IMR-90 (cell line): ENCODE results near the gene ERVK3-1. TPM values are rescaled to one million over a fixed set of nuclear protein-coding genes. Genes with fewer than 3 reads are reported as not detected.

Experiments
- ATAC-seq: fragments of 200-7000 bp; cut with Tn5 transposase; 2 replicates; pipeline ENCODE4 v1.9.1; 2020; ENCODE audit warnings: low read depth, mild to moderate bottlenecking, moderate library complexity
- BruUV-seq: library from RNA; stranded (reverse); fragments of 400-500 nt; replicated peaks from 2 replicates; lab custom pipeline; 2021; lab: Mats Ljungman, UMichigan
- CTCF ChIA-PET: fragments of 300-600 bp; formaldehyde crosslinking; extraction: SDS; loops from one replicate; lab custom pipeline; 2021; ENCODE audit warnings: antibody characterized with exemption; lab: Yijun Ruan, JAX
- POLR2A ChIA-PET: fragments of 300-600 bp; sonication (Branson Sonifier 250); formaldehyde crosslinking; loops from one replicate; lab custom pipeline; 2022; ENCODE audit warnings: antibody characterized with exemption; ENCODE audit not compliant: unreplicated experiment; lab: Charles Lee
- DNase-seq: peaks from one replicate; pipeline ENCODE4 v3.0.0; 2013
- H2AFZ ChIP-seq: replicated peaks from 2 replicates; pipeline ENCODE3; 2013; ENCODE audit warnings: low read length, mild to moderate bottlenecking; ENCODE audit not compliant: poor library complexity
- H2AK5ac ChIP-seq: 2 replicates; pipeline ENCODE4 v1.6.1; 2013; ENCODE audit warnings: low read depth, low read length, inconsistent platforms
- H2AK9ac ChIP-seq: replicated peaks from 2 replicates; pipeline ENCODE3; 2013; ENCODE audit warnings: mild to moderate bottlenecking, low read depth, low read length, moderate library complexity; ENCODE audit not compliant: poor library complexity
- H2BK120ac ChIP-seq: 2 replicates; pipeline ENCODE4 v1.6.1; 2013; ENCODE audit warnings: low read depth, low read length, inconsistent platforms
- H2BK15ac ChIP-seq: 3 replicates; pipeline ENCODE4 v1.6.1; 2013; ENCODE audit warnings: low read depth, low read length, inconsistent platforms
- H2BK20ac ChIP-seq: 2 replicates; pipeline ENCODE4 v1.6.1; 2013; ENCODE audit warnings: low read depth, mild to moderate bottlenecking, inconsistent platforms, low read length, moderate library complexity
- H2BK5ac ChIP-seq: 2 replicates; pipeline ENCODE4 v1.6.1; 2013; ENCODE audit warnings: mild to moderate bottlenecking, low read depth, low read length, inconsistent platforms; ENCODE audit not compliant: poor library complexity, severe bottlenecking
- H3K14ac ChIP-seq: replicated peaks from 2 replicates; pipeline ENCODE4 v1.6.1; 2013; ENCODE audit warnings: low read depth, low read length, inconsistent platforms
- H3K18ac ChIP-seq: 2 replicates; pipeline ENCODE4 v1.6.1; 2013; ENCODE audit warnings: low read depth, low read length, control low read depth
- H3K23ac ChIP-seq: 2 replicates; pipeline ENCODE4 v1.6.1; 2013; ENCODE audit warnings: low read depth, low read length, inconsistent platforms
- H3K27ac ChIP-seq: 2 replicates; pipeline ENCODE4 v1.5.1; 2013; ENCODE audit warnings: mild to moderate bottlenecking, control low read depth, low read length; ENCODE audit not compliant: insufficient read depth
- H3K27me3 ChIP-seq: 2 replicates; pipeline ENCODE4 v1.6.1; 2013; ENCODE audit warnings: low read length; ENCODE audit not compliant: control insufficient read depth, insufficient read depth
- H3K36me3 ChIP-seq: 2 replicates; pipeline ENCODE4 v1.6.1; 2013; ENCODE audit warnings: low read length, mixed read lengths; ENCODE audit not compliant: control insufficient read depth, insufficient read depth
- H3K4ac ChIP-seq: 2 replicates; pipeline ENCODE4 v1.6.1; 2013; ENCODE audit warnings: low read depth, low read length, inconsistent platforms
- H3K4me1 ChIP-seq: 2 replicates; pipeline ENCODE4 v1.6.1; 2013; ENCODE audit warnings: low read length, mixed read lengths; ENCODE audit not compliant: control insufficient read depth, insufficient read depth
- H3K4me2 ChIP-seq: 2 replicates; pipeline ENCODE4 v1.6.1; 2013; ENCODE audit warnings: low read depth, mild to moderate bottlenecking, control low read depth, low read length, moderate library complexity
- H3K4me3 ChIP-seq: 2 replicates; pipeline ENCODE4 v1.5.1; 2013; ENCODE audit warnings: low read depth, mild to moderate bottlenecking, control low read depth, low read length, moderate library complexity; ENCODE audit not compliant: insufficient read depth
- H3K56ac ChIP-seq: 2 replicates; pipeline ENCODE4 v1.6.1; 2013; ENCODE audit warnings: low read length, inconsistent platforms; ENCODE audit not compliant: insufficient read depth; ENCODE audit errors: extremely low read depth
- H3K79me1 ChIP-seq, 2 experiments: 2 replicates each; pipeline ENCODE4 v1.6.1; 2013; ENCODE audit warnings: low read length in 2 of 2, inconsistent platforms in 1 of 2, low read depth in 1 of 2
- H3K9ac ChIP-seq: 2 replicates; pipeline ENCODE4 v1.6.1; 2013; ENCODE audit warnings: low read depth, low read length, control low read depth
- H3K9me1 ChIP-seq: 2 replicates; pipeline ENCODE4 v1.6.1; 2013; ENCODE audit warnings: low read length, inconsistent platforms; ENCODE audit not compliant: insufficient read depth
- H3K9me3 ChIP-seq: 2 replicates; pipeline ENCODE4 v1.6.1; 2013; ENCODE audit warnings: low read length; ENCODE audit not compliant: control insufficient read depth, insufficient read depth
- H4K20me1 ChIP-seq: 2 replicates; pipeline ENCODE4 v1.6.1; 2013; ENCODE audit warnings: low read length, inconsistent platforms; ENCODE audit not compliant: insufficient read depth
- H4K5ac ChIP-seq: 2 replicates; pipeline ENCODE4 v1.6.1; 2013; ENCODE audit warnings: mild to moderate bottlenecking, low read depth, low read length, control low read depth
- H4K8ac ChIP-seq, 2 experiments: 2 replicates each; pipeline ENCODE4 v1.6.1; 2013; ENCODE audit warnings: low read depth in 2 of 2, low read length in 2 of 2, control low read depth in 1 of 2, inconsistent platforms in 1 of 2
- H4K91ac ChIP-seq: 2 replicates; pipeline ENCODE4 v1.6.1; 2013; ENCODE audit warnings: low read depth, low read length, inconsistent platforms; ENCODE audit not compliant: insufficient read depth
- RAD21 ChIP-seq: IDR thresholded peaks from 2 replicates; pipeline ENCODE4 v1.6.1; 2012; ENCODE audit warnings: low read length, improper control_type of control experiment
- RCOR1 ChIP-seq: IDR thresholded peaks from 2 replicates; pipeline ENCODE4 v1.6.1; 2012; ENCODE audit warnings: mild to moderate bottlenecking, low read length, improper control_type of control experiment; ENCODE audit not compliant: insufficient replicate concordance
- WGBS, 2 experiments: methylation state at CpG; one replicate each; pipeline versions ENCODE4 v1.1.5 to v1.1.7; 2013; ENCODE audit warnings: missing lambda C conversion rate in 2 of 2; ENCODE audit not compliant: insufficient read length in 1 of 2; ENCODE audit errors: extremely low coverage in 2 of 2; 5-methylcytosine and 5-hydroxymethylcytosine counted together
- dilution Hi-C: fragments of 300-500 bp; cut with HindIII; formaldehyde crosslinking; loops from one replicate; pipeline ENCODE4 v1.14.3; 2018; ENCODE audit warnings: low sequenced_read_pairs; ENCODE audit not compliant: unreplicated experiment
- in situ Hi-C: fragments of 300-500 bp; cut with MboI; formaldehyde crosslinking; loops from 3 replicates; pipeline ENCODE4 v1.14.3; 2019; ENCODE audit warnings: low sequenced_read_pairs, inconsistent platforms, mixed read lengths
- intact Hi-C: fragments of 100-400 bp; cut with micrococcal nuclease; formaldehyde crosslinking; loops from 2 replicates; pipeline ENCODE4 v1.10.0; 2022
- polyA plus RNA-seq, 3 experiments: library from polyadenylated mRNA; depleted of rRNA; stranded (reverse); fragments of >200 nt; gene quantifications; 2 replicates each; pipeline ENCODE4 v1.2.3, GENCODE V29; 2012; ENCODE audit warnings: low replicate concordance in 1 of 3
- total RNA-seq: library from RNA; depleted of rRNA; stranded (reverse); fragments of >200 nt; gene quantifications from 2 replicates; pipeline ENCODE4 v1.2.3, GENCODE V29; 2012
- TF ChIP-seq, protein P1 (sequence below): fragments of 150-350 bp; IDR thresholded peaks from 2 replicates; pipeline ENCODE4 v1.6.1; 2017; ENCODE audit warnings: mild to moderate bottlenecking, antibody characterized with exemption, low read length, low read depth

The ERVK3-1 gene
- total and polyA plus RNA-seq, 2 of the 4 experiments (the other 2 are of a cell fraction): 33.0 to 39.3 TPM

DNA sequence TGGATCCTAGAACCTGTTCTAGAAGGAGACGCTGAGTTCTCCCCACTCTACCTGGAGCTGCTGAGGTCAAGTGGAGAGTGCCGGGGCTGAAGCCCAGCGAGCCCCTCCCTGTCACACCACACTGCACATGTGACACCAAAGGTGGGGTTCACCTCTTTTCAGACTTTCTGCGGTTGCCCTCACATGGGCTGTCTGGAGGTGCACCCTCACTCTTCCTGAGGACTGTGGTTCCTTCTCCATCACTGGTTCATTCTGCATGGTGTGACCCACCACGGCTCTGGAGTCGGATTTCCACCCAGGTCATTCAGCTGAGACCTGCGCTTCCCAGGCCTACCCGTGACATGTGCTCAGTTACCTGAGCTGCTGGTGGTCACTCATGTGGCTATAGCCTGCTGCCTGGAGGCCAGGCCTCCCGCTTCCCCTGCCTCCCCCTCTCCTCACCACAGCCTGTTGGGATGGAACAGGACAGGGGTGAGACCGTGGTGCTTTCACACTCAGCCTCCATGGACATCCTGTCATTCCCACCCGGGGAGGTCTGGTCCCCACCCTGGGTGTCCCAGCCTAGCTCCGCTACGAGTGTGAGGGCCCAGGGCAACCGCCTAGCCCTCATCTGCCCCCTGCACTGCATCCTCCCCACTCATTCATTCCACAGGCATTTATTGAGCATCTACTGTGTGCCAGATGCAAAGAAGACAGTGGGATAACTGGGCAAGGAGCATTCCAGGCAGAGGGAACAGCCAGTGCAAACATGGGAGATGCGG lies 48.7 kb downstream of the ERVK3-1 start:
- Histone ChIP-seq H3K27ac (no peak overlapping the region), H3K27me3 (peaks cover 10% of the 10 kb centered on the region), H4K5ac (no peak overlapping the region), H2AK9ac (no peak overlapping the region), H2BK5ac (no peak overlapping the region), H2BK20ac (no peak overlapping the region), H3K4me3 (no peak overlapping the region), H3K18ac (no peak overlapping the region), H3K79me1 (peaks cover 5 to 30% of the 10 kb centered on the region in 2 experiments; a peak in 3 of 4 replicates), H3K4me2 (no peak overlapping the region), H3K23ac (no peak overlapping the region), H2BK120ac (no peak overlapping the region), H4K20me1 (peaks cover 8% of the 10 kb centered on the region), H2BK15ac (no peak overlapping the region), H3K36me3 (peaks cover 11% of the 10 kb centered on the region; the same call in 1 of the 2 replicates), H4K8ac (no peak overlapping the region), H2AFZ (no peak overlapping the region), H3K56ac (no peak overlapping the region), H3K14ac (no peak overlapping the region), H3K4ac (no peak overlapping the region), H3K9ac (no peak overlapping the region), H4K91ac (no peak overlapping the region), H3K9me3 (no peaks in the 10 kb centered on the region), H3K9me1 (peaks cover 4% of the 10 kb centered on the region; the same call in 1 of the 2 replicates), H2AK5ac (no peak overlapping the region), H3K4me1 (peaks cover 11% of the 10 kb centered on the region)
- DNase-seq (no peak), ATAC-seq (no peak)
- in situ Hi-C loops: no loop called here
- POLR2A ChIA-PET: no interaction called here
- intact Hi-C loops: no loop called here
- dilution Hi-C loops: no loop called here
- WGBS, 2 experiments: 89% methylated on average over 5 of the region's 15 CpGs; no CpG with 5 or more reads in 1 of the 2 experiments
- BruUV-seq: no TSS peak
- CTCF ChIA-PET: no interaction called here
- no peak for TF ChIP-seq RAD21
- TF ChIP-seq, protein P1, sequence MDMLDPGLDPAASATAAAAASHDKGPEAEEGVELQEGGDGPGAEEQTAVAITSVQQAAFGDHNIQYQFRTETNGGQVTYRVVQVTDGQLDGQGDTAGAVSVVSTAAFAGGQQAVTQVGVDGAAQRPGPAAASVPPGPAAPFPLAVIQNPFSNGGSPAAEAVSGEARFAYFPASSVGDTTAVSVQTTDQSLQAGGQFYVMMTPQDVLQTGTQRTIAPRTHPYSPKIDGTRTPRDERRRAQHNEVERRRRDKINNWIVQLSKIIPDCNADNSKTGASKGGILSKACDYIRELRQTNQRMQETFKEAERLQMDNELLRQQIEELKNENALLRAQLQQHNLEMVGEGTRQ: no peak
- no peak for TF ChIP-seq RCOR1
